B cell (primary cell): ENCODE results near the gene THADA.

Source experiments
- EZH2 ChIP-seq: IDR thresholded peaks from 2 replicates; pipeline ENCODE4 v1.6.1; 2012; ENCODE audit warnings: borderline replicate concordance, low read depth, mild to moderate bottlenecking, moderate library complexity, low read length; ENCODE audit not compliant: insufficient read depth, poor library complexity, severe bottlenecking
- TF ChIP-seq, protein P1 (sequence below): fragments of 200-600 bp; IDR thresholded peaks from one replicate; pipeline ENCODE4 v1.8.0; 2022; ENCODE audit warnings: antibody characterized with exemption, mild to moderate bottlenecking

DNA sequence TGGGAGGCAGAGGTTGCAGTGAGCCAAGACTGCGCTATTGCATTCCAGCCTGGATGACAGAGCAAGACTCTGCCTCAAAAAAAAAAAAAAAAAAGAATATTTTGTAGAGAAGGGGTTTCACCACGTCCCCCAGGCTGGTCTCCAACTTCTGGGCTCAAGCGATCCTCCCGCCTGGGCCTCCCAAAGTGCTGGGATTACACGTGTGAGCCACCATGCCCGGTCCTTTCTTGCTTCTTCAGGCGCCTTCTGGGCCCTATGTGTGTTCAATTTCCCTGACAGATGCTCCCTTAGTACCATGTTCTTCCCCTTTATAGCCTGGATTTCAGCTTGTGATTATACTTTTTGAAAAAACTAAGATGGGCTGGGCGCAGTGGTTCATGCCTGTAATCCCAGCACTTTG, 379.2 kb downstream of the THADA start:
- TF ChIP-seq, protein P1, sequence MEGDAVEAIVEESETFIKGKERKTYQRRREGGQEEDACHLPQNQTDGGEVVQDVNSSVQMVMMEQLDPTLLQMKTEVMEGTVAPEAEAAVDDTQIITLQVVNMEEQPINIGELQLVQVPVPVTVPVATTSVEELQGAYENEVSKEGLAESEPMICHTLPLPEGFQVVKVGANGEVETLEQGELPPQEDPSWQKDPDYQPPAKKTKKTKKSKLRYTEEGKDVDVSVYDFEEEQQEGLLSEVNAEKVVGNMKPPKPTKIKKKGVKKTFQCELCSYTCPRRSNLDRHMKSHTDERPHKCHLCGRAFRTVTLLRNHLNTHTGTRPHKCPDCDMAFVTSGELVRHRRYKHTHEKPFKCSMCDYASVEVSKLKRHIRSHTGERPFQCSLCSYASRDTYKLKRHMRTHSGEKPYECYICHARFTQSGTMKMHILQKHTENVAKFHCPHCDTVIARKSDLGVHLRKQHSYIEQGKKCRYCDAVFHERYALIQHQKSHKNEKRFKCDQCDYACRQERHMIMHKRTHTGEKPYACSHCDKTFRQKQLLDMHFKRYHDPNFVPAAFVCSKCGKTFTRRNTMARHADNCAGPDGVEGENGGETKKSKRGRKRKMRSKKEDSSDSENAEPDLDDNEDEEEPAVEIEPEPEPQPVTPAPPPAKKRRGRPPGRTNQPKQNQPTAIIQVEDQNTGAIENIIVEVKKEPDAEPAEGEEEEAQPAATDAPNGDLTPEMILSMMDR, result no peak
- no peak for TF ChIP-seq EZH2
